HG03469 (cell line): Measurements from ENCODE around the gene PTCD3.

Experiments
- ATAC-seq: cut with Tn5 transposase; IDR thresholded peaks from one replicate; pipeline ENCODE4 v1.9.1; 2021; ENCODE audit warnings: mild to moderate bottlenecking, moderate library complexity, moderate number of reproducible peaks; ENCODE audit not compliant: unreplicated experiment

The PTCD3 gene

DNA sequence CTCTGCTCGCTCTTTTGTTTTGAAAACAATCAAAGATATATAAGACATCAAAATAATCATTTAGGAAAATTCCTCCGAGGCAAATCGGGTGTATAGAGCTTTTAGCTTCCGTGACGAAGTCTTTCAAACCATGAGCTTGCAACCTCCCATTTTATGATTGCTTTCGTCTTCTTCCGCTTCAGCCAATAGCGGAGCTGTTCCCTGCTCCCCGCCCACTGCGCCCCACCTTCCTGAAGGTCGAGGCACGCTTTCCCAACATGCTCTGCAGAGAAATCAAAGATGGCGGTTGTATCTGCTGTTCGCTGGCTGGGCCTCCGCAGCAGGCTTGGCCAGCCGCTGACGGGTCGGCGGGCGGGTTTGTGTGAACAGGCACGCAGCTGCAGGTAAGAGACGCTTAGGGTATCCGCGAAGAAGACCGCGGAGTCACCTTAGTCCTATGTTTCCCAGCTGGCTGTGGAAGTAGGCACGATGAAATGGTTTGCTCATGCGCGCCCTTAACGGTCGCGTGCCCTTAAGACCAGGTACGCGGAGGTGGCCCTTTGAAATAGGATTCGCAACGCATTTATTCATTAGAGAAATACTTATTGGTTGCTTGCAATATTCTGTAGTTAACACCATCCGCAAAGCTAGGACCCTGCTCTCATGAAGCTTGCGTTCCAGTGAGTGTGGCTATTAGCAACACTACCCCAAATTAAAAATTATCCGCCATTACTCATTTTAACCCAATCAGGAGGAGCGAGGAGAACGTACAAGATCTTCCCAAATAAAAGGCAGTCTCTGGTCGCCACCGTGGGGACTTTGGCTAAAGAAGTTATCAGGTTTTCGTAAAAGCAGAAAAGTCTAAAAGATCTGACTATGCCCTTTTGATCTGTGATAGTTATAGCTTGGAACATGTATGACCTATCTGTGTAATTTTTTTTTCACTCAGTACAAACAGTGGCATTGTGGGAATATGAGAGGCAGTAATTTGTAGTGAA, at the start of gene PTCD3:
TSS of gene PTCD3 (plus strand) at position 267 of the 977 bp plus-strand sequence. CDS start at position 280, 13 bp downstream.
- peak; percentile 63 for ATAC-seq

DNA sequence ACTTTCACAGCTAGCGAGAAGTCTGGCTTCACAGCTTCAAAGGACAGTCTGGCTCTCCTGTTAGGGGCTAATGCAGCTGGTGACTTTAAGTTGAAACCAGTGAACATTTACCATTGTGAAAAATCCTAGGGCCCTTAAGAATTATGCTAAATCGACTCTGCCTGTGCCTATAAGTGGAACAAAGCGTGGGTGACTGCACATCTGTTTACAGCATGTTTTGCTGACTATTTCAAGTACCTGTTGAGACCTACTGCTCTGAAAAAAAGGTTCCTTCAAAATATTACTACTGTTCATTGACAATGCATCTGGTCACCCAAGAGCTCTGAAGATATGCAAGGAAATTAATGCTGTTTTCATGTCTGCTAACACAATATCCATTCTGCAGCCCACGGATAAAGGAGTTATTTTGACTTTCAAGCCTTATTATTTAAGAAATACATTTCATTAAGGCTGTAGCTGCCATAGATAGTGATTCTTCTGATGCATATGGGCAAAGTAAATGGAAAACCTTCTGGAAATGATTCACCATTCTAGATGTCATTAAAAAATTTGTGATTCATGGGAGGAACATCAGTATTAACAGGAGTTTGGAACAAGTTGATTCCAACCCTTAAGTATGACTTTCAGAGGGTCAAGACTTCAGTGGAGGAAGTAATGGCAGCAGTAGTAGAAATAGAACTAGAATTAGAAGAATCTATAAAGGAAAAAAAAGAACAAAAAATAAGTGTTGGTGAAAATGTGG, 49.3 kb upstream of the PTCD3 start:
- ATAC-seq: no peak

DNA sequence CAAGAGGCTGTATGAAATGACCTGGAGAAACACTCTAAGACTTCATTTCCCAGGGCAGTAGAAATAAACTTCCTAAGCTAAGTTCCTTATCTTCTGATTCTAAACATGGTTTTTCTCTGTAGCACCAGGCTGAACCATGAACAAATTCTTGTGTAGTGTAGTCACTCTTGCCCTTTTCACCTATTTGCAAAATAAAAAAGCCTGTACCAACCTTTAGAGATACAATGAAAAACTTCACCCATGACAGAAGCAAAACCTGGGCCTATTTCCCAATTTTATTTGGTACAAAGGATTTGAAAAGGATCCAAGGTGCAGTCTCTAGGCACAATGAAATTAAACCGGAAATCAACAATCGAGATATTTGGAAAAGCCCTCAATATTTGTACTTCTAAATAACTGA, 44.0 kb upstream of the PTCD3 start:
- no peak for ATAC-seq

DNA sequence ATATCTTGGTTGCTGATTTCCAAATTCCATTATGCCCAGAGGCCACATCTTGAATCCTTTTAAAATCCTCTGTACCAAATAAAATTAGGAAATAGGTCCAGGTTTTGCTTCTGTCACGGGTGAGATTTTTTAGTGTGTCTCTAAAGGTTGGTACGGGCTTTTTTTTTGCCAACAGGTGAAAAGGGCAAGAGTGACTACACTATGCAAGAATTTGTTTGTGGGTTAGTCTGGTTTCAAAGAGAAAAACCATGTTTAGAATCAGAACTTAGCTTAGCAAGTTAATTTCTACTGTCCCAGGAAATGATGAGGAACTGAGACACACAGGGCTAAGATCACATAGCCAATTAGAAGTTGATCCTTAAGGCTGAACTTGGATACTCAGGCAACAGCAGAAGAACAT, 42.0 kb upstream of the PTCD3 start:
- ATAC-seq: no peak

DNA sequence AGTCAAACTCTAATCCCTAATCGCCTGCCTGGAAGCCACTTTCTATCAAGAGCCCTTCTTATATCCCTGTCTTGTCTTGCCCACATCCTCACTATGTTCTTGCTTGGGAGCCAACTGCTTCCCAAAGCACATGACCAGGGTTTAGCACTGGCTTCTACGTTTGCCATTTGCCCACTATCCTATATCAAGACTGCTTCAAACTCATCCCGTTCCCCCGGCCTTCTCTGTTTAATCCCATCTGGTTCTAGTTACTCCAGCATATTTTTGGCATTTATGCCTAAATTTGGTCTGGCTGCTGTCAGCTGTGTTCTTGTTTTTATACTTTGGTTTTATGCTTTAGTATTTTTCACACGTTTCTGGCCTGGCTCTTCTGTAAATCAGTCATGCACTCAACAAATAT, 40.5 kb upstream of the PTCD3 start:
- ATAC-seq: no peak

DNA sequence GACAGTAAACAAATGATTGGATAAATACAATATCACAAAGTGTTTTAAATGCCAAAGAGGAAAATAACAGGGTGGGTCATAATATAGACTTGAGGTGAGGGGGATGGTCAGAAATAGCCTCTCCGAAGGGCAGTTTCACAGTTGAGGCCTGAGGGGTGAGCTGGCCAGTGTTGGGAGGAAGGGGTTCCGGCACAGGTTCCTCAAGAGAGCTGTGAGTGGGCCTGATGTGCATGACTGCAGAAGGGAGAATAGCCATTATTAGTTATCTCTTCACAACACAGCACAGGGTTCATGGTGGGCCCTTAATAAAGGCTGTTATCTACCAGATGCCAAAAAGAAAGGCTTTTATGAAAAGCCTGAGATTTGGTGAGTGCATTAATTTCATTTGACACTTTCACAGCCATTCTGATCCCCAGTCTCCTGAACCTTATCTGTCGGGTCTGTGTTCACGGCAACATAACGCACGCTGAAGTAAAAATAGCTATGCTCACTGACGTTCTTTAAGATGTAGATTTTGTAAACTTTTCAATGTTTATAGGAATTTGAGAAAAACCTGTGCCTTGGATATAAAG, 39.9 kb upstream of the PTCD3 start:
- ATAC-seq: no peak

DNA sequence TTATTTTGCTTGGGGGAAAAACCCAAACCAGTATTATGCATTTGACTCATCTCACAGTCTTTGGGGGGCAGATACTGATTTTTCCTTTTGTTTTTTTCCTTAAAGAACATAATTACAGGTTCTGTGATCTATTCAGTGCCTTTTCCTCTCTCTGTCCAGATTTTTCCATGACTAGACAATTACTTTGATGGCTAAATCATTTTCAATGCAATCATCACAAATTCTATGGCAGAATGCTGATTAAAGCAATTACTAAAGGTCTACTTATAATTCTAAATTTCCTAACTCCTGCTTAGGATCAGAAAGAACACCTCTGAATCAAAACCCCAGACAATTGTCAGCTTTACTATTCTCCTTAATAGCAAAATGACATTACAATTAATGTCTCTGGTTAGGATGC, 39.1 kb upstream of the PTCD3 start:
- ATAC-seq: no peak

DNA sequence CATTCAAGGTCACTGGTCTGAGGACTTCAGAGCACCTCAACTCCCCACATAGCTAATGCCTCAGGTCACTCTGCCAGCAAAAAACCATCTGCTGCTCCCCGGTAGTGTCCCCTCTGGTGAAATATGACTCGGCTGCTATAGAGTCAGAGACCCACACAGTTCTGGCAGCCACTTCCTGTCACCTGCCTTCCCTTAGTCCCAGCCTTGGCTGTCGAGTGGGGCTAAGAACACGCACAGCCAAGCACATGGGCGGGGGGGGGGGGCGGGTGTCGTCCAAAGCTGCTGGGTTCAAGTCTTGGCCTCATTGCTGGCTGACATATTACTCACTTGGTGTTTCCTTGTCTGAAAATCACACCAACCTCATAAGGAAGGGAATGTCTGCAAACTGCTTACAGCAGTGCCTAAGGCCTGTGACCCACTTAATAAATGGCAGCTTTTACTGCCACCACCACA, 37.9 kb upstream of the PTCD3 start:
- no peak for ATAC-seq

DNA sequence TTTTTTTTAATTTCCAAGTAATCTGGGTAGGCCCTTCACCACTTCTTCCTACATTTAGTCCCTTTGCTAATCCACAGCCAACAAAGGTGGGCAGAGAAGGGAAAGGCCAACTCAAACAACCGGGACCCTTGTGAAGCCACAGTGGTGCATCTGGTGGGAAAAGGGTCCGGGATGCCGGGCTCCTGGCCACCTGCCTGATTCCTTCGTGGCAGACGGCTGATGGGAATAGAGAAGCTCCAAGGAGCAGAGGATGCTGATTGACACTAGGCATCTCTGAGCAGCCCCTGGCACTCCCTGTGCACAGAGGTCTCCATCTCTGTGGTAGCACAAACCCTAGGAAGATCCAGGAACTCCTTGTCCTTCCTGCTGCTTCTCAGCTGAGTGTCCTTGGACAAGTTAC, 37.4 kb upstream of the PTCD3 start:
- ATAC-seq: no peak

DNA sequence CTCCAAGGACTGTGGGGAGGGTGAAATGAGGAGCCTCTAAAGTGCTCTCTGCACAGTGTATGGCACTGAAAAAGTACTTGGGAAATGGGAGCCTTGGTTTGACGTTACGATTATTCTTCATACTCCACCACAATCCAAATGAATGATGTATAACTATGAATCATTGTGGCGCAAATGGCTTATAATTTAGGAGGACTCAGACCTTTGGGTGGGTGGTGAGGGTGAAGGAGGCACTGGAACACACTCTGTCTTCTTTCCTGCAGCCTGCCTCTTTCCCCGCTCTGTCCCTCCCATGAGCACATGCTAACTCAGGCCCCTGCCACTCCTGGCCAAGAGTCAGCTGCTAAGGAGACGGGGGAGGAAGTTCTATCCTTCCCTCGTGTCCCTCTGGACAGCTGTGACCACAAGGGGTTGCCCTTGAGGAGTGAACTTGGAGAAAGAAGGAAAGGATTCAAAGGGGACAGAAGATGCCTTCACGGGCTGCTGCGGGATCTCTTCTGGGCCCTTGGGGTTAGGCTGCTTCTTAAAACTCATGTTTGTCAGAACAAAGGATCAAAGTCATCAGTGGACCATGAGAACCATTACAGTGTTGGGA, 36.8 kb upstream of the PTCD3 start:
- ATAC-seq: no peak

DNA sequence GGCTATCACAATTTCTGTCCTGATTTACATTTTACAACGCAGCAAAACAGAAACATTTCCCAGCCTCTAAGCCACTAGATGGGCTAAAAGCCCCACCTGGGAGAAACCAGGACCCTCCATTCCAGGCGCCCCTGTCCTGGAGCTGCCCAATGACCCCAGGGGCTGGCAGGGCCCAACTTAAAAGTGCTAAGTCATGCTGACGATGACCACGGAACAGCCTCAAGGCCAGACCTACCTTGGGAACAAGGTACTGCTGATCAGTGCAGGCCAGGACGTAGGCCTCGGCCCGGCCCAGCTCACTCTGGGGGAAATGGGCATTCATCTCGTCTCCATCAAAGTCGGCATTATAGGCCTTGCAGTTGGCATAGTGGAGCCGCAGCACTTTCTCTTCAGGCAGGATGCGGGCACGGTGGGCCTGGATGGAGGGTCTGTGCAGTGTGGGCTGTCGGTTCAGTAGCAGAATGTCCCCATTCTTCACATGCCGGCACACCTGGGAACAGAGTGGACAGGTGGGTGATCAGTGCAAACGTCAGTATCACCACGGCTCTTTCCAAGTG, 36.2 kb upstream of the PTCD3 start:
- no peak for ATAC-seq

DNA sequence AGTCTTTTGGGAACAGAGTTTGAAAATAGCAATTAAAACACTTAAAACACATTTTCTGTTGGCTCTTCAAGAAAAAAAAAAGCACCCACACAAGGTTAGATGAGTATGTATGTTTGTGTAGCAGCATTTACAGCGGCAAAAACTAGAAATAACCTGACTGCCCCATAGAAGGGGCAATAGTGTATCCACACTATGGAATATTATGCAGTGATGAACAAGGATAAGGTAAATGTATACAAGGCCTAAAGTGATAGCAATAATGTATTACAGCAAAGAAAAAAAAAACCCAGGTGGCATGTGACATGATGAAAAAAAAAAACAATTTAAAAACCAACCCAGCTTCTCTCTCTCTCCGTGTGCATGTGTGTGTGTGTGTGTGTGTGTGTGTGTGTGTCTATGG, 35.2 kb upstream of the PTCD3 start:
- ATAC-seq: no peak

DNA sequence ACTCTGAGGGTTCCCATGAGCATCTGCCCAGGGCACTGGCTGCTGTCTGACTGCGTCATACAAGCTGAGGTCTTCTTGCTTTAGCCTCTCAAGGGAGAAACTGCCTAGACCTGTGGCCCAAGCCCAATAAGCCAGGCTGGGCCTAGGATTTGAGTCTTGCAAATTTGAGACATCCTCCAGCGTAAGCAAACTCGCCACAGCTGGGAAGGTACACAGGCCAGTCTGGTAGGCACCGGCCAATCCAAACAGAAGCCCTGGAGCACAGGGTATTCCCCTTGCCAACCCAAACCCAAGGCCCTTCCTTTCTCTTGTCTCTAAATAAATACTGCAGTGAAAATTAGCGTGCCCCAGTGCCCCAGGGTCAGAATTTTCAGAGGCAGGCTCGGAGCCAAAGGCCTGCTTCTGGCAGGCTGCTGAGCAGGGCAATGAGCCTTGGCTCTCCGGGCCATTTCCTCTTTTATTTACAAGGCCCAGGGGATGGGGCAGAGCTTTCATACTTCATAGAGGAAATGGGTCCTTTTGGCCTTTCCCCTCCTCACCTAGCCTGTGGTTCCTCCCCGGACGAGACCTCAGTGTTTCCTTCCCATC, 33.7 kb upstream of the PTCD3 start:
- ATAC-seq: no peak

DNA sequence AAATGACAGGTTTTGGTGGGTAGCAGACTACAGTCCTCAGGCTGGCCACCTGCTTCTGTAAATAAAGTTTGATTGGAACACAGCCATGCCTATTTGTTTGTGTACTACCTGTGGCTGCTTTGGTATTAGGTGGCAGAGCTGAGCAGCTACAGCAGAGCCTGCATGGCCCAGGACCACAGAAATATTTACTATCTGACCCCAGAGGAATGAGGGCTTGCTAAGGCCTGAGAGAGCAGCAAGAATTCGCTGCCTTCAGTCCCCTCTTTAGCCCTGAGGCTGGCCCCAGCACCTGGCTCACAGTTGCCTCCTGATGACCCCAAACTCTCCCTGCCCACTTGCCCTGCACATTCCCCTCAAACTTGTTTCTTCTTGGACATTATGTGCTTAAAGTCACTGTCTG, 32.8 kb upstream of the PTCD3 start:
- ATAC-seq: no peak

DNA sequence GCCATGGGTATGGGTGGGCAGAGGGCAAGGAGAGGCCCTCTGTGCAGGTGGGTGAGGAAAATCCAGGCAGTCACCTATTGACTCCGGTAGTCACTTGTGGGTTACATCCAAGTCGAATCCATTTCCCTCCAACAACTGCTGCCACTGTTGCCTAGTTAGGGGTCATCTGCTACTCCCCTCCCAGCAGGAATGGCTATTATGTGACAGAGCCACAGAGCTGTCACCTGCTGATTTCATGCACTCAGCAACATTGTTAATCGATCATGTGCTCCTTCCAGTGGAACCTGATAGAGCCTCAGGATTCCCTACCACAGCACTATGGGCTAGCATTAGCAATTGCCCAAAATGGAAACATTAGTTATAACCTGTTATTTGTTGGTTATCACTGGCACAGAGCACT, 31.8 kb upstream of the PTCD3 start:
- no peak for ATAC-seq

DNA sequence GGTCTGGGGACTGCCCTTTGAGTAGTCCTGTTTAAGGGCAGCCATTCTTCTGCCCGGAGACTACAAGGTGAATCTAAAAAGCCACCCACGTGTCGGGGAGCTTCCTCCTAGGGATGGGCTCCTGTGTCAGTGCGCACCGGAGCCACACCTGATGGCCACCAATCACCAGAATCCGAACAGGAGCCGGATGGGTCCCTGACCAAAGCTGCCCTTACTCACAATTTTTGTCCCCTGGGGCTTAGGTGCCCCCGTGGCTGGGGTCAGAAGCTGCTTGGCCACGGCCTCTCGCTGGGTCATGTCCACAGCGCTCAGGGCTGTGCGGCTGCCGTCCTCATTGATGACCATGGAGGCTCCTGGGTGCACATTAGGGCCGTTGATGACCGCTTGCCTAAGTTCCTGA, 31.2 kb upstream of the PTCD3 start:
- no peak for ATAC-seq

DNA sequence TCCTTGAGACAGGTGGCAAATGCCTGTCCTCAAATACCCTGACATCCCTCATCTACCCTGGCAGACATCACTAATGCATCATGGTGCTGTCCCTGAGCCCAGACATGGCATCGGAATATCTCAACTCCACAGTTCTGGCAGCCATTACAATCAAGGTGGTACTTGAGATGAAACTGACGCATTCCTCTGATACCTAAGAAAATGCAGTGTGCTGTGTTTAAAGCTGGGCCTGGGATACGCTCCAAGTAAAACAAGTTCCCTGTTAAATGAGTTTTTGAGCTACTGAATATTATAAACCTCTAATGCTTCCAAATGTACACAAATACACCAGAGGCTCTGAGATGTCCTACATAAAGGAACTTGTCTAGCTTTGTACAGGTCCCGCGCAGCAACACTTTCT, 30.1 kb upstream of the PTCD3 start:
- no peak for ATAC-seq

DNA sequence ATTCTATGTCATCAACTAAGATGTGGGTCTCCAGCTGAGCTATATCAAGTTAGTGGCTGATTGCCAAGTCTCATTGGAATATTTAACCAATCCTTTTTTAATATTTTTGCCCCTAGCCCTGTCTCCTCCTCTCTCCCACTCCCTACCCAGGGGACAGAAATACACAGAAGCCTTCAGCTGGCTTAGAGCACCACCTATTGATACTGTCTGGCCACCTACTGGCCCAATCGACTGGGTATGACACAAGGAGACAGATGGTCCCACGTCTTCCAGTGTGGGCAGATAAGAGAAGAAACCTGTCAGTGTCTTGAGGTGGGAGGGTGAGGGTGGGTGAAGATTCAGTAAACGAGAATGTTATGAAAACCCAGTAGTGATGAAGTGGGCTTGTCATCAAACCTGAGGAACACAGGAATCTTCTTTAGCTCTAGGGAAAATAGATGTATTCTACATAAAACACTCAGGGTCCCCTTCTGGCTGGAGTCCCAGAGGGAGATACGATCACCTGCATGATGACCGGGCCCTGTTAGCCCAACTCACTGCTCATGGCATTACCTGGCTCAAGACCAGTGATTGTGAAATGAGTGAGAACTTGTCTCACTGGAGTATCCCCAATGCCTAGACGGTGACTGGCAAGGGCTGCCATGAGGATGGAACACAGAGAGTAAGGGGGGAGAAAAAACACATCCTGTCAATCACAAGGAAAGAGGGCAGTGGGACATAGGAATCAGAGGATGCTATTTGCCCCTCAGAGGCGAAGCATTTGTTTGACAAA, 27.1 kb upstream of the PTCD3 start:
- no peak for ATAC-seq

DNA sequence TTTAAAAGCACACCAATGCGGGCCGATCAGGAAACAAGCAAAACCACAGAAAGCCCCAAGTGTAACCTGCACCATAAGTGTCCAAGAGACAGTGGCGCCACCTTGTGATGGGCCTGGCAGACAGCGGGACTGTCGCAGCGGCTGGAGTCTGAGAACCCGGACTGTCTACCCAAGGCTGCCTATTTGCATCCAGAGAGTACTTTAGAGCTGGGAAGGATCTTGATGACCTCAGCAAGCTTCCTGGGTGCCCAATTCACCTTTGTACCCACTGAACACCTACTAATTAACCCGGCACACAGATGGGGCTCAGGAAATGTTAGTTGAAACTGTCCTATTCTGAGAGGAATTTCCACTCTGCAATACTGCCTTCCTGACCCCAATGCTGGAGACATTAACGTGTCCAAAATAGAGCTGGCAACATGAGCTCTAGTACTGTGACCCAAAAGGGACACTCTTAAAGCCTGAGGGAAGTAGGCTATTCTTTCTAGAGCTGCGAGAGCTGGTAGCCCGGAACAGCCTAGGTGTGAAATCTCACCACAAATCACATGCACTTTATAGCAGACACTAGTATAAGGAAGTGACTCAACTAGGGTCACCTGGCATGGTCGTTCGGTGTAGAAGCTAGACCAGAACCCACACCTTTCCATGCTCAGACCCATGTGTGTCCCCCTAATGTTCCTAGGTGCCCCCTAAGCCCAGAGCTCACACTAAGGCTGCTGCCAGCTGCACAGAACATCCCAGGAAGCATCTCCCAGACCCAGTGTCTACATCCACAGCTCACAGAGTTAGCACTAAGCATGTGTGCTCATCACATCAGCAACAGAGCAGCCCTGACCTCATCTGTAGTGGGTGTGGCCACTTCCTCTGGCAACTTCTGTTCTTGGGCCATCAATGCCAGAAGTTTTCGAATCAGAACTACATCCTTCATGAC, 25.8 kb upstream of the PTCD3 start:
- ATAC-seq: peak; percentile 60
